Epidermal melanocyte (primary cell): Measurements from ENCODE around the gene FARSB.
A peak's percentile ranks its signal among the peaks of the same experiment; 100 is the strongest.

Source experiments
- DNase-seq: peaks from one replicate; pipeline ENCODE4 v3.0.0; 2011; ENCODE audit warnings: low spot score; ENCODE audit not compliant: insufficient read length

FARSB gene

GRCh38 chr2:222668494-222669154, 12.7 kb upstream of the FARSB start:
- DNase-seq, result no peak

- DNase-seq, result no peak
Observed at GRCh38 chr2:222663479-222663878, 7.6 kb upstream of the FARSB start.

- DNase-seq, result no peak
Observed at GRCh38 chr2:222656526-222657446, 894 bp upstream of the FARSB start.

- no peak for DNase-seq
Observed at GRCh38 chr2:222653280-222653679, 2.6 kb downstream of the FARSB start.

GRCh38 chr2:222652491-222653255, 3.2 kb downstream of the FARSB start:
- DNase-seq, result no peak

- no peak for DNase-seq
Observed at GRCh38 chr2:222651718-222652418, 4.0 kb downstream of the FARSB start.

GRCh38 chr2:222649801-222650200, 6.1 kb downstream of the FARSB start:
- DNase-seq, result no peak

GRCh38 chr2:222646008-222646407, 9.9 kb downstream of the FARSB start:
- DNase-seq, result no peak

- no peak for DNase-seq
Observed at GRCh38 chr2:222643134-222643533, 12.8 kb downstream of the FARSB start.

- no peak for DNase-seq
Observed at GRCh38 chr2:222641336-222641735, 14.6 kb downstream of the FARSB start.

- no peak for DNase-seq
Observed at GRCh38 chr2:222637067-222637466, 18.8 kb downstream of the FARSB start.

GRCh38 chr2:222635295-222635694, 20.6 kb downstream of the FARSB start:
- DNase-seq, result no peak

GRCh38 chr2:222627764-222628163, 28.1 kb downstream of the FARSB start:
- DNase-seq, result no peak

GRCh38 chr2:222623756-222624309, 32.1 kb downstream of the FARSB start:
- DNase-seq, result no peak

- no peak for DNase-seq
Observed at GRCh38 chr2:222622910-222623309, 33.0 kb downstream of the FARSB start.

- no peak for DNase-seq
Observed at GRCh38 chr2:222621893-222622292, 34.0 kb downstream of the FARSB start.

GRCh38 chr2:222615320-222615719, 40.6 kb downstream of the FARSB start:
- DNase-seq, result no peak

GRCh38 chr2:222613715-222614331, 42.1 kb downstream of the FARSB start:
- DNase-seq, result peak; percentile 75

GRCh38 chr2:222611684-222612083, 44.2 kb downstream of the FARSB start:
- no peak for DNase-seq

- DNase-seq, result no peak
Observed at GRCh38 chr2:222610746-222611145, 45.1 kb downstream of the FARSB start.

- peak; percentile 20 for DNase-seq
Observed at GRCh38 chr2:222609381-222609780, 46.5 kb downstream of the FARSB start.
